Common myeloid progenitor, CD34-positive (primary cell): ENCODE data around the gene NUP153. TPM values are rescaled to one million over a fixed set of nuclear protein-coding genes. Genes with fewer than 3 reads are reported as not detected.
"Not testable (repeated sequence)": the region's sequence is repeated elsewhere in the genome, so short reads cannot be mapped to it uniquely, and the experiment has no call there.

Experiments
- CTCF ChIA-PET: fragments of 350-600 bp; sonication (Branson Sonifier 250); formaldehyde crosslinking; loops from one replicate; lab custom pipeline; 2021; ENCODE audit warnings: antibody characterized with exemption; lab: Charles Lee
- POLR2A ChIA-PET: fragments of 350-600 bp; sonication (Branson Sonifier 250); formaldehyde crosslinking; loops from one replicate; lab custom pipeline; 2021; ENCODE audit warnings: antibody characterized with exemption; lab: Charles Lee
- DNase-seq, 3 donors: peaks; one replicate each; pipeline versions ENCODE4 v3.0.0 to v3.0.0-alpha.2; 2013
- H3K27ac ChIP-seq, 2 experiments: 1 replicate in 1 of 2; 2 replicates in 1 of 2; pipeline ENCODE4 v1.7.0; 2013; ENCODE audit warnings: inconsistent platforms in 2 of 2, low read length in 2 of 2, mild to moderate bottlenecking in 2 of 2, low read depth in 1 of 2, moderate library complexity in 1 of 2; ENCODE audit not compliant: severe bottlenecking in 2 of 2, insufficient read depth in 1 of 2, poor library complexity in 1 of 2
- H3K27me3 ChIP-seq, 5 experiments: replicated peaks in 2 of 5; 1 replicate in 3 of 5; 2 replicates in 2 of 5; pipeline versions ENCODE4 v1.6.1 to v1.7.0; 2013; ENCODE audit warnings: low read length in 4 of 5, mild to moderate bottlenecking in 2 of 5, moderate library complexity in 2 of 5, inconsistent platforms in 1 of 5; ENCODE audit not compliant: insufficient read depth in 5 of 5, control insufficient read depth in 4 of 5
- H3K36me3 ChIP-seq, 4 experiments: 1 replicate in 2 of 4; 2 replicates in 2 of 4; pipeline versions ENCODE4 v1.6.1 to v1.7.0; 2013; ENCODE audit warnings: low read length in 3 of 4, control low read depth in 1 of 4, mild to moderate bottlenecking in 1 of 4; ENCODE audit not compliant: control insufficient read depth in 4 of 4, insufficient read depth in 4 of 4
- H3K4me1 ChIP-seq, 4 experiments: 1 replicate in 3 of 4; 2 replicates in 1 of 4; pipeline versions ENCODE4 v1.6.1 to v1.7.1; 2013; ENCODE audit warnings: low read length in 3 of 4, mild to moderate bottlenecking in 3 of 4, control low read depth in 1 of 4, inconsistent platforms in 1 of 4, moderate library complexity in 1 of 4; ENCODE audit not compliant: control insufficient read depth in 4 of 4, insufficient read depth in 4 of 4; ENCODE audit errors: control extremely low read depth in 1 of 4
- H3K4me3 ChIP-seq, 7 experiments: 1 replicate in 4 of 7; 2 replicates in 3 of 7; pipeline versions ENCODE4 v1.5.1 to v1.7.0; 2013; ENCODE audit warnings: mild to moderate bottlenecking in 7 of 7, low read length in 6 of 7, moderate library complexity in 6 of 7, inconsistent platforms in 2 of 7, low read depth in 2 of 7, control low read depth in 1 of 7; ENCODE audit not compliant: insufficient read depth in 4 of 7, control insufficient read depth in 1 of 7; ENCODE audit errors: extremely low read depth in 1 of 7
- H3K9me3 ChIP-seq, 5 experiments: 1 replicate in 4 of 5; 2 replicates in 1 of 5; pipeline versions ENCODE4 v1.6.1 to v1.7.1; 2013; ENCODE audit warnings: low read length in 4 of 5, mild to moderate bottlenecking in 2 of 5, inconsistent platforms in 1 of 5, low read depth in 1 of 5, moderate library complexity in 1 of 5; ENCODE audit not compliant: control insufficient read depth in 4 of 5, insufficient read depth in 2 of 5; ENCODE audit errors: control extremely low read depth in 1 of 5
- WGBS: methylation state at CpG from one replicate; pipeline ENCODE4 v1.1.5; 2013; ENCODE audit not compliant: insufficient coverage; 5-methylcytosine and 5-hydroxymethylcytosine counted together
- polyA plus RNA-seq: library from polyadenylated mRNA; unstranded; fragments of 120-200 nt; gene quantifications from one replicate; pipeline ENCODE4 v1.2.1, GENCODE V29; 2013

Gene NUP153
- 28.3 TPM for polyA plus RNA-seq

DNA sequence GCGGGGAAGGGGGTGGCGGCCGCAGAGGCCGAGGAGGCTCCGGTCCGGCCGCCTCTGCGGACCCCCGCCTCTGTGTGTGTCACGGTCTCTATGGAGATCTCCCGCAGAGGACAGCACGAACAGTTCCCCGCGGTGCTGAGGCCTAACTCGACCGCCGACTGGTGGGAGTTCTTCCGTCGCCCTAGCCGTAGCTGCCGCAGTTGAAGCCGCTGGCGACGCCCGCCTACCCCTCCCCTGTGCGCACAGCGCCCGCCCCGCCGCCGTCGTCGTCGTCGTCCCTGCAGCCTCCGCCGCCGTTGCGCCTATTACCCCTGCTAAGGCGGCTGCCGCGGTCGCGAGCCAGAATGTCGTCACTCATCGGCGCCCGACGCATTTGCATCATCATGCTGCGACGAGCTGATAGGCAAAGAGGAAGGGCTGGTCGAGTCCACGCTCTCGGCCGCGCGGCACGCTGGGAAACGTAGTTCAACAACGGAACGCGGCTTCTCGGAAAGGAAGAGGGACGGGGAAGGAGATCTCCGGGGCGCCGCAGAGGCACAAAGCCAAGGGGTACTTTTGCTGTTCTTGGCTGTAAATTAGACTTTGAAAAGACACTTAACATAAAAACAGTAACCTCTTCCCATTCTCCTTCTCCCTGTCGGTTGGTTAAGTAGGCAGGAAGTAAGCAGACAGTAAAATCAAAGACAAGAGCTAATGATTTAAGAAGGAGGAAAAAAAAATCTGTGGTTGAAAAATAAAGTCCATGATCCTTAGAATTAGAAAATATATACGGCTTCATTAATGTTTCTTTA lies at the start of gene NUP153:
Gene NUP153, minus strand, starts transcription at position 346 of the 791 bp plus-strand sequence. CDS start 538 bp downstream, outside the sequence.
- ChIA-PET POLR2A (interaction anchor here (0.5 to 0.9 kb wide), 3 partner anchors 54 to 206 kb away, joined by 3 read pairs; no protein-coding TSS in a partner anchor), CTCF (interaction anchor here (0.7 to 1.3 kb wide), 4 partner anchors 11 to 97 kb away, joined by 3 to 4 read pairs (median 4); no protein-coding TSS in a partner anchor)

GRCh38 chr6:17754254-17754653 lies 47.5 kb upstream of the NUP153 start:
- H3K27me3 ChIP-seq, result no peaks in the 10 kb centered on the region
- ChIA-PET CTCF (interaction anchor here (1.1 to 1.7 kb wide), 2 partner anchors 12 to 36 kb away, joined by 3 to 4 read pairs; no protein-coding TSS in a partner anchor), POLR2A (no interaction called here)
- no peak overlapping the region for H3K27ac ChIP-seq
- H3K4me3 ChIP-seq, result no peak overlapping the region
- peaks cover 0 to 4% (median 1%) of the 10 kb centered on the region in 4 experiments for H3K36me3 ChIP-seq
- WGBS, result 86% methylated on average over 1 of the region's 3 CpGs
- H3K4me1 ChIP-seq, result no peaks in the 10 kb centered on the region
- peak in 2 of 3 donors; percentile 5 to 10 for DNase-seq
- no peaks in the 10 kb centered on the region for H3K9me3 ChIP-seq

More for the DNA sequence above, at the start of gene NUP153:
- H3K27ac ChIP-seq, result peak within 1 kb of the TSS; percentile 96 to 99
- no peaks in the 10 kb centered on the region for H3K9me3 ChIP-seq
- H3K4me3 ChIP-seq, result peak within 1 kb of the TSS; percentile 77 to 92 (median 88)
- peak; percentile 99 for DNase-seq
- under 1% methylated on average over 62 of the region's 69 CpGs for WGBS
- H3K4me1 ChIP-seq, result peaks cover 22 to 44% (median 38%) of the 10 kb centered on the region in 4 experiments
- no peaks in the 10 kb centered on the region for H3K36me3 ChIP-seq
- no peaks in the 10 kb centered on the region for H3K27me3 ChIP-seq

DNA sequence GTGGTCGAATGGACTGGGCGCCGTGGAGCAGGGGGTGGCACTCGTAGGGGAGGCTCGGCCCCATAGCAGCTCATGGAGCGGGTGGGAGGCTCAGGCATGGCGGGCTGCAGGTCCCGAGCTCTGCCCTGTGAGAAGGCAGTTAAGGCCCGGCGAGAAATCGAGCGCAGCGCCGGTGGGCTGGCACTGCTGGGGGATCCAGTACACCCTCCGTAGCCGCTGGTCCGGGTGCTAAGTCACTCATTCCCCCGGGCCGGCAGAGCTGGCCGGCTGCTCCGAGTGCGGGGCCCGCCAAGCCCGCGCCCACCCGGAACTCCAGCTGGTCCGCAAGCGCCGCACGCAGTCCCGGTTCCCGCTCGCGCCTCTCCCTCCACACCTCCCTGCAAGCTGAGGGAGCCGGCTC lies 38.6 kb upstream of the NUP153 start:
- H3K9me3 ChIP-seq, H3K27me3 ChIP-seq, H3K27ac ChIP-seq, H3K4me3 ChIP-seq, H3K4me1 ChIP-seq, H3K36me3 ChIP-seq, DNase-seq: not testable (repeated sequence)
- ChIA-PET POLR2A (interaction anchor here (0.6 kb wide), 1 partner anchor 16 kb away, joined by 3 read pairs; no protein-coding TSS in a partner anchor), CTCF (interaction anchor here (0.7 kb wide), 1 partner anchor 30 kb away, joined by 3 read pairs; no protein-coding TSS in a partner anchor)
- WGBS, result 94% methylated on average over 29 of the region's 35 CpGs

DNA sequence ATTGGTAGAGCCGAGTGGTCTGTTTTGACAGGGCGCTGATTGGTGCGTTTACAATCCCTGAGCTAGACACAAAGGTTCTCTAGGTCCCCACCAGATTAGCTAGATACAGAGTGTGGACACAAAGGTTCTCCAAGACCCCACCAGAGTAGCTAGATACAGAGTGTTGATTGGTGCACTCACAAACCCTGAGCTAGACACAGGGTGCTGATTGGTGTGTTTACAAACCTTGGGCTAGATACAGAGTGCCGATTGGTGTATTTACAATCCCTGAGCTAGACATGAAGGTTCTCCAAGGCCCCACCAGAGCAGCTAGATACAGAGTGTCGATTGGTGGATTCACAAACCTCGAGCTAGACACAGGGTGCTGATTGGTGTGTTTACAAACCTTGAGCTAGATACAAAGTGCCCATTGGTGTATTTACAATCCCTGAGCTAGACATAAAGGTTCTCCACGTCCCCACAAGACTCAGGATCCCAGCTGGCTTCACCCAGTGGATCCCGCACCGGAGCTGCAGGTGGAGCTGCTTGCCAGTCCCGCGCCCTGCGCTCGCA lies 38.1 kb upstream of the NUP153 start:
- not testable (repeated sequence) for DNase-seq, H3K27me3 ChIP-seq, H3K4me1 ChIP-seq, H3K27ac ChIP-seq, H3K36me3 ChIP-seq, H3K4me3 ChIP-seq, H3K9me3 ChIP-seq
- ChIA-PET CTCF (interaction anchor here (0.6 to 1.3 kb wide), 3 partner anchors 31 to 112 kb away, joined by 3 read pairs; no protein-coding TSS in a partner anchor), POLR2A (interaction anchor here (0.6 kb wide), 1 partner anchor 17 kb away, joined by 3 read pairs; no protein-coding TSS in a partner anchor)
- WGBS, result over 99% methylated on average over 10 of the region's 13 CpGs

- POLR2A ChIA-PET, result interaction anchor here (1.1 kb wide), 1 partner anchor 10 kb away, joined by 3 read pairs; no protein-coding TSS in a partner anchor
- 67% methylated on average over 6 of the region's 11 CpGs for WGBS
- CTCF ChIA-PET, result interaction anchor here (0.6 to 1.3 kb wide), 4 partner anchors 11 to 890 kb away, joined by 3 to 4 read pairs (median 3); no protein-coding TSS in a partner anchor
Observed at GRCh38 chr6:17744019-17744756, 37.5 kb upstream of the NUP153 start.

GRCh38 chr6:17741507-17741906 lies 34.8 kb upstream of the NUP153 start:
- H3K27me3 ChIP-seq, result no peaks in the 10 kb centered on the region
- peaks cover 0 to 20% (median 4%) of the 10 kb centered on the region in 5 experiments for H3K9me3 ChIP-seq
- POLR2A ChIA-PET, result no interaction called here
- H3K4me3 ChIP-seq, result no peak overlapping the region
- CTCF ChIA-PET, result interaction anchor here (1.1 to 1.5 kb wide), 3 partner anchors 14 to 48 kb away, joined by 3 to 4 read pairs (median 3); no protein-coding TSS in a partner anchor
- H3K4me1 ChIP-seq, result peaks cover 0 to 6% (median 3%) of the 10 kb centered on the region in 4 experiments
- H3K27ac ChIP-seq, result no peak overlapping the region
- H3K36me3 ChIP-seq, result no peaks in the 10 kb centered on the region
- WGBS, result 45% methylated on average over 4 of the region's 8 CpGs
- no peak for DNase-seq

More at GRCh38 chr6:17744019-17744756, 37.5 kb upstream of the NUP153 start:
- H3K36me3 ChIP-seq, result no peaks in the 10 kb centered on the region
- no peak for DNase-seq
- H3K27me3 ChIP-seq, result no peaks in the 10 kb centered on the region
- H3K9me3 ChIP-seq, result no peaks in the 10 kb centered on the region
- H3K4me1 ChIP-seq, result peaks cover 0 to 6% (median 3%) of the 10 kb centered on the region in 4 experiments
- H3K4me3 ChIP-seq, result peak overlapping the region in 1 of 7 experiments; percentile 20
- no peak overlapping the region for H3K27ac ChIP-seq
